GM23248 (cell line): ENCODE measurements around the gene TMBIM1. TPM values are rescaled to one million over a fixed set of nuclear protein-coding genes. Genes with fewer than 3 reads are reported as not detected.
A peak's percentile ranks its signal among the peaks of the same experiment; 100 is the strongest.

Experiments used
- DNase-seq: peaks from one replicate; pipeline ENCODE4 v3.0.0-alpha.2; 2015
- H2AFZ ChIP-seq: fragments of 200-600 bp; sonication (generic); 2 replicates; pipeline ENCODE4 v1.6.1; 2016; ENCODE audit warnings: antibody characterized with exemption
- H3F3A ChIP-seq: fragments of 200-600 bp; sonication (generic); 2 replicates; pipeline ENCODE4 v1.6.1; 2016; ENCODE audit warnings: mild to moderate bottlenecking, antibody characterized with exemption, mixed run types; ENCODE audit not compliant: insufficient read depth
- H3K27ac ChIP-seq: fragments of 200-600 bp; sonication (generic); 2 replicates; pipeline ENCODE4 v1.5.1; 2016; ENCODE audit warnings: mild to moderate bottlenecking
- H3K27me3 ChIP-seq: fragments of 200-600 bp; sonication (generic); replicated peaks from 2 replicates; pipeline ENCODE4 v1.6.1; 2016; ENCODE audit warnings: mild to moderate bottlenecking; ENCODE audit not compliant: insufficient read depth
- H3K36me3 ChIP-seq: fragments of 200-600 bp; sonication (generic); 2 replicates; pipeline ENCODE4 v1.6.1; 2016; ENCODE audit warnings: low read depth, mild to moderate bottlenecking
- H3K4me1 ChIP-seq: fragments of 200-600 bp; sonication (generic); 2 replicates; pipeline ENCODE4 v1.6.1; 2016; ENCODE audit warnings: mild to moderate bottlenecking; ENCODE audit not compliant: insufficient read depth
- H3K4me2 ChIP-seq: fragments of 200-600 bp; sonication (generic); one replicate; pipeline ENCODE4 v1.6.1; 2016; ENCODE audit warnings: mild to moderate bottlenecking; ENCODE audit not compliant: unreplicated experiment
- H3K4me3 ChIP-seq: fragments of 200-600 bp; sonication (generic); 2 replicates; pipeline ENCODE4 v1.5.1; 2016; ENCODE audit warnings: mild to moderate bottlenecking
- H3K79me2 ChIP-seq: fragments of 200-600 bp; sonication (generic); 2 replicates; pipeline ENCODE4 v1.6.1; 2016; ENCODE audit warnings: mild to moderate bottlenecking; ENCODE audit not compliant: insufficient read depth
- H3K9ac ChIP-seq: fragments of 200-600 bp; sonication (generic); 2 replicates; pipeline ENCODE4 v1.6.1; 2016; ENCODE audit warnings: mild to moderate bottlenecking
- H3K9me2 ChIP-seq: fragments of 200-600 bp; sonication (generic); 2 replicates; pipeline ENCODE4 v1.6.1; 2016; ENCODE audit warnings: mixed run types, mild to moderate bottlenecking, moderate library complexity; ENCODE audit not compliant: insufficient read depth
- H3K9me3 ChIP-seq: fragments of 200-600 bp; sonication (generic); one replicate; pipeline ENCODE4 v1.6.1; 2017; ENCODE audit warnings: low read depth
- H4K20me1 ChIP-seq: fragments of 200-600 bp; sonication (generic); 2 replicates; pipeline ENCODE4 v1.6.0; 2016; ENCODE audit not compliant: insufficient read depth
- EZH2 ChIP-seq: fragments of 200-600 bp; sonication (generic); IDR thresholded peaks from 2 replicates; pipeline ENCODE4 v1.6.1; 2018; ENCODE audit warnings: antibody characterized with exemption, mild to moderate bottlenecking; ENCODE audit not compliant: insufficient read depth, poor library complexity, severe bottlenecking
- EZH2phosphoT487 ChIP-seq: fragments of 200-600 bp; sonication (generic); IDR thresholded peaks from 2 replicates; pipeline ENCODE4 v1.6.1; 2018; ENCODE audit warnings: antibody characterized with exemption, moderate library complexity, mild to moderate bottlenecking, low read depth; ENCODE audit not compliant: insufficient read depth
- WGBS, 2 experiments: methylation state at CpG; one replicate each; pipeline ENCODE4 v1.1.6; 2015 to 2017; ENCODE audit warnings: low lambda C conversion rate in 2 of 2, low coverage in 1 of 2; ENCODE audit errors: missing lambda C conversion rate in 2 of 2; 5-methylcytosine and 5-hydroxymethylcytosine counted together
- in situ Hi-C: fragments of 300-500 bp; cut with MboI; formaldehyde crosslinking; loops from 2 replicates; pipeline ENCODE4 v1.15.0; 2020
- polyA plus RNA-seq: library from polyadenylated mRNA; unstranded; fragments of >200 nt; fragmentation: Nextera tagmentation; extraction: Ambion mirVana; gene quantifications from 2 replicates; pipeline ENCODE4 v1.2.1, GENCODE V29; 2016
- total RNA-seq: library from RNA; depleted of rRNA; stranded (reverse); fragments of >200 nt; shearing (Covaris generic); gene quantifications from 2 replicates; pipeline ENCODE4 v1.2.3, GENCODE V29; 2014

TMBIM1 gene
- total and polyA plus RNA-seq, 2 experiments from 2014 or later, result 166 to 178 TPM

- H3K27me3 ChIP-seq, result no peaks in the 10 kb centered on the region
- WGBS, 2 experiments, result 83 to 89% methylated on average over 3 of the region's 3 CpGs
- H2AFZ ChIP-seq, result no peak overlapping the region
- no peaks in the 10 kb centered on the region for H3K36me3 ChIP-seq
- H3K4me1 ChIP-seq, result peaks cover 5% of the 10 kb centered on the region; the same call in 1 of the 2 replicates
- no peaks in the 10 kb centered on the region for H3K79me2 ChIP-seq
- in situ Hi-C loops, result no loop called here
- H3K4me3 ChIP-seq, result no peak overlapping the region
- no peak for DNase-seq
- no peaks in the 10 kb centered on the region for H3K9me2 ChIP-seq
- TF ChIP-seq EZH2, result no peak
- TF ChIP-seq EZH2phosphoT487, result no peak
- no peak overlapping the region for H3K4me2 ChIP-seq
- no peaks in the 10 kb centered on the region for H4K20me1 ChIP-seq
- H3F3A ChIP-seq, result no peaks in the 10 kb centered on the region
- no peaks in the 10 kb centered on the region for H3K9me3 ChIP-seq
- no peak overlapping the region for H3K9ac ChIP-seq
- H3K27ac ChIP-seq, result no peak overlapping the region
Observed at GRCh38 chr2:218320704-218321336, 28.5 kb upstream of the TMBIM1 start.

GRCh38 chr2:218319813-218320365 is 27.6 kb upstream of the TMBIM1 start:
- Histone ChIP-seq H2AFZ (no peak overlapping the region), H3K27me3 (no peaks in the 10 kb centered on the region), H3K79me2 (no peaks in the 10 kb centered on the region), H3K9me2 (no peaks in the 10 kb centered on the region), H3K4me1 (peaks cover 5% of the 10 kb centered on the region; the same call in 1 of the 2 replicates), H4K20me1 (no peaks in the 10 kb centered on the region), H3K9me3 (no peaks in the 10 kb centered on the region), H3K4me2 (no peak overlapping the region), H3K27ac (no peak overlapping the region), H3K4me3 (no peak overlapping the region), H3F3A (no peaks in the 10 kb centered on the region), H3K9ac (no peak overlapping the region), H3K36me3 (no peaks in the 10 kb centered on the region)
- 51 to 53% methylated on average over 6 of the region's 6 CpGs for WGBS, 2 experiments
- DNase-seq, result peak; percentile 20
- in situ Hi-C loops, result no loop called here
- no peak for TF ChIP-seq EZH2
- no peak for TF ChIP-seq EZH2phosphoT487

- no peak for TF ChIP-seq EZH2
- no peak for TF ChIP-seq EZH2phosphoT487
- no peaks in the 10 kb centered on the region for H3K27me3 ChIP-seq
- H3K4me2 ChIP-seq, result no peak overlapping the region
- H2AFZ ChIP-seq, result no peak overlapping the region
- no peaks in the 10 kb centered on the region for H3F3A ChIP-seq
- no peaks in the 10 kb centered on the region for H3K9me3 ChIP-seq
- H4K20me1 ChIP-seq, result no peaks in the 10 kb centered on the region
- H3K4me3 ChIP-seq, result no peak overlapping the region
- no peak overlapping the region for H3K27ac ChIP-seq
- no peaks in the 10 kb centered on the region for H3K4me1 ChIP-seq
- in situ Hi-C loops, result no loop called here
- DNase-seq, result no peak
- H3K9me2 ChIP-seq, result no peaks in the 10 kb centered on the region
- WGBS, 2 experiments, result 80 to 88% methylated on average over 7 of the region's 7 CpGs
- H3K79me2 ChIP-seq, result no peaks in the 10 kb centered on the region
- no peaks in the 10 kb centered on the region for H3K36me3 ChIP-seq
- no peak overlapping the region for H3K9ac ChIP-seq
Observed at GRCh38 chr2:218318241-218318640, 25.9 kb upstream of the TMBIM1 start.

- no peak for DNase-seq
- 88 to 91% methylated on average over 4 of the region's 4 CpGs for WGBS, 2 experiments
- no peaks in the 10 kb centered on the region for H3K79me2 ChIP-seq
- no peak overlapping the region for H2AFZ ChIP-seq
- H3K27ac ChIP-seq, result no peak overlapping the region
- no peak overlapping the region for H3K4me3 ChIP-seq
- TF ChIP-seq EZH2, result no peak
- TF ChIP-seq EZH2phosphoT487, result no peak
- no peaks in the 10 kb centered on the region for H3K9me3 ChIP-seq
- H3K9me2 ChIP-seq, result no peaks in the 10 kb centered on the region
- H4K20me1 ChIP-seq, result no peaks in the 10 kb centered on the region
- no peaks in the 10 kb centered on the region for H3K36me3 ChIP-seq
- no peak overlapping the region for H3K9ac ChIP-seq
- no peaks in the 10 kb centered on the region for H3K4me1 ChIP-seq
- no peaks in the 10 kb centered on the region for H3K27me3 ChIP-seq
- no peak overlapping the region for H3K4me2 ChIP-seq
- H3F3A ChIP-seq, result no peaks in the 10 kb centered on the region
- in situ Hi-C loops, result no loop called here
Observed at GRCh38 chr2:218317835-218318234, 25.5 kb upstream of the TMBIM1 start.
